Left renal pelvis (tissue), 4 donors: Measurements from ENCODE around the gene MEOX2. TPM values are rescaled to one million over a fixed set of nuclear protein-coding genes. Genes with fewer than 3 reads are reported as not detected.

ENCODE experiments used
- DNase-seq, 4 donors: peaks; one replicate each; pipeline ENCODE4 v3.0.0-alpha.2; 2013; ENCODE audit warnings: low read depth in 4 of 4, low spot score in 3 of 4
- polyA plus RNA-seq, 4 donors: library from polyadenylated mRNA; unstranded; fragments of 120-200 nt; gene quantifications; one replicate each; pipeline ENCODE4 v1.2.1, GENCODE V29; 2013; ENCODE audit not compliant: insufficient read length in 4 of 4

Gene MEOX2
- polyA plus RNA-seq, 4 donors, result 1.7 to 12.9 (median 4.2) TPM

GRCh38 chr7:15682111-15682510 is 4.4 kb downstream of the MEOX2 start:
- no peak for DNase-seq

GRCh38 chr7:15681631-15682030 is 4.9 kb downstream of the MEOX2 start:
- no peak for DNase-seq

DNA sequence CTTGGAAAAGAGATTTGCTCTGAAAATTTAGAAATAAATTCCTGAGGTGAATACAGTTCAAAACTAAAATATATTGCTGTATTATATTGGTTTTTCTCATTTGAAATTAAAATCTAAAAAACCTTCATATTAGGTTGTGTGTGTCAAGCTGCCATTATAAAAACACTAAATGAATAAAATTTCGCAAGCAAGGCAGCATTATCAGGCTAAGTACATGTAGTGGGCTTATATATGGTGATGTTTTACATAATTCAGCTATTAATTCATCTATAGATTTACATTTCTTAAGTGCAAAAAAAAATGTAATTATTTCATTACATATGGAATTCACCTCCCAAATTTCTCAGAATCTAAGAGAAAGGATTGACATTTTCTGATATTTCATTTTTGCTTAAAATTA is 5.3 kb downstream of the MEOX2 start:
- no peak for DNase-seq

DNA sequence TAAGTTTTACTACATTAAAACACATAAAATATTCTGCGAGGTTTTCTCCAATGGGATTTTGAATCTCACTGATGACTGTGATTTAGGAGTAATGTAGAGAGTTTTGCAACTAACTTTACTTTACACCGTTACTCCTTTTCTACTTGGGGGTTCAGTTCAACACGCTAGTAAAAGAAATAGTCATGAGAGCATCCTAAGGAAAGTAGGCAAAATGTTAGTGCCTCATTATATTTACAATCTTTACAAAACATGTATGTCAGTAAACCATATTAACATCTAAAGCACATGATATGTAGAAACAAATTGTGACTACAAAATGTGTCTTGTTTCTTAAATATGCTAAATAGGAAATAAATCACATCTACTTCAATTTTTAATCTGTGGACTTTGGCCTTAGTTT is 6.0 kb downstream of the MEOX2 start:
- no peak for DNase-seq

- no peak for DNase-seq
Measured at GRCh38 chr7:15679306-15679705, 7.2 kb downstream of the MEOX2 start.

GRCh38 chr7:15678653-15679052 is 7.8 kb downstream of the MEOX2 start:
- DNase-seq, result no peak

DNA sequence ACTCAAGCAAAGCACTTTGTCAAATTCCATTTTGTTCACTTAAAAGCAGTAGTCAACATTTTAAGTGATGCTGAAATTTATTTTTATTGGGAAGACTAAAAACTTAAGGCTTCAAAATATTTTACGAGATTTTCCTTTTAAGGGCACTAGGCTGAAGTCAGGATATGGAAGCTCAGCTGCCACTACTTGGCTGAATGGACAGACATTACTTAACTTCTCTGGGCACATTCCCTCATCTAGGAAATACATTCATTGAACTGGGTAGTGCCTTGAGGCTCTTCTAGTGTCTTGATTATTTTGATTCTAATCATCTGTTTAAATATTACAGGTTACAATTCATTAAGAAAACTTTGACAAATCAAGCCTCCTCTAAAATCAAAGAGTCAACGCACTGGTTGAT is 11.1 kb downstream of the MEOX2 start:
- no peak for DNase-seq

GRCh38 chr7:15674586-15674985 is 11.9 kb downstream of the MEOX2 start:
- no peak for DNase-seq

GRCh38 chr7:15669443-15670090 is 16.9 kb downstream of the MEOX2 start:
- no peak for DNase-seq

GRCh38 chr7:15667991-15668390 is 18.5 kb downstream of the MEOX2 start:
- DNase-seq, result no peak

GRCh38 chr7:15662451-15662850 is 24.0 kb downstream of the MEOX2 start:
- no peak for DNase-seq

DNA sequence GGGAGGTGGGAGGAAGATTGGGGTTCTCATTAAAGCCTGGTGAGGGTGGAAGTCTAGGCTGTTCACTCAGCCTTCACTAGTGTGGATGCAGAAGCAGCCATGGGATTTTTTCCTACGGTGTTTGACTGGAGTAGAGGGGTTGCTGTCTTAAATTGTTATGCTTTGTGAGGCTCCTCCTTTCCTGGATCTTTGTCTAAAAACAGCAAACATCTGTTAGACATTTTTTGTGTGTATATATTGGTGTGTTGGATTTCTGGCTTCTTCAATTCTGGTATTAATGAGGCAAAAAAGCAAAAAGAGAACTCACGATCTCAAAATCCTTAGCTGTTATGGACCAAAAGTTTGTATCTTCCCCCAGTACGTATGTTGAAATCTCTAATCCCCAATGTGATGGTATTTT is 28.2 kb downstream of the MEOX2 start:
- no peak for DNase-seq

DNA sequence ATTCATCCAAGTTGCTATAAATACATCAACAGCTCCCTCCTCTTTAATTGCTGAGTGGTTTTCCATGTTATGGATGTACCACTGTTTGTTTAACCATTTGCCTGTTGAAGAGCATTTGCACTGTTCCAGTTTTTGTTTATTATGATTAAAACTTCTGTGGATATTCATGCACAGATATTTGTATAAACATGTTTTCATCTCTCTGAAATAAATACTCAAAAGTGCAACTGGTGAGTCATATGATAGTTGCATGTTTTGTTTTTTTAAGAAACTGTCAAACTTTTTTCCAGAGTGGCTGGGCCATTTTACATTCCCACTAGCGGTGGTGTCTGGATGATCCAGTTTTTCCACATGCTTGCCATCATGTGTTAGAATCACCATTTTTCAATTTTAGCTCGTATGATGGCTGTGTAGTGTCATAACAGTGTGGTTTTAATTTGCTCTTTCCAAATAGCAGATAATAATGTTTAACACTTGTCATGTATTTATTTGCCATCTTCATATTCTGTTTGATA is 33.6 kb downstream of the MEOX2 start:
- DNase-seq, result no peak

DNA sequence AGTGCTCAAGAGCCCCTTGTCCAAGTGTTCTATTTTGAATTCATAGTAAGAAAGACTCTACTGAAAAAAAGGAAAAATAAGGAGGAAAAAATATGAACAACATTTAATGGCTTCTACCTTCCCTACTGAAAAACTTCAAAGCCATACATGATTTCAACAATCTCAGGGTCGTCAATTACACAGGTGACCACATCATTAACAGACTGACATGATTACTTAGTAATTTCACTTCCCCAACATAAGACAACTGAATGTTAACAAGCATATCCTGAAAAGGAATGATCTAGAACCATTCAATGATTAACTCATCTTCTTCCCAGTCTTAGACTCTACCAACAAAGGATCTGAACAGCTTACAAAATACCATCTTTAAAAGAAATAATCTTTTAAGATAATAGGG is 34.8 kb downstream of the MEOX2 start:
- no peak for DNase-seq

GRCh38 chr7:15650787-15651186 is 35.7 kb downstream of the MEOX2 start:
- no peak for DNase-seq

DNA sequence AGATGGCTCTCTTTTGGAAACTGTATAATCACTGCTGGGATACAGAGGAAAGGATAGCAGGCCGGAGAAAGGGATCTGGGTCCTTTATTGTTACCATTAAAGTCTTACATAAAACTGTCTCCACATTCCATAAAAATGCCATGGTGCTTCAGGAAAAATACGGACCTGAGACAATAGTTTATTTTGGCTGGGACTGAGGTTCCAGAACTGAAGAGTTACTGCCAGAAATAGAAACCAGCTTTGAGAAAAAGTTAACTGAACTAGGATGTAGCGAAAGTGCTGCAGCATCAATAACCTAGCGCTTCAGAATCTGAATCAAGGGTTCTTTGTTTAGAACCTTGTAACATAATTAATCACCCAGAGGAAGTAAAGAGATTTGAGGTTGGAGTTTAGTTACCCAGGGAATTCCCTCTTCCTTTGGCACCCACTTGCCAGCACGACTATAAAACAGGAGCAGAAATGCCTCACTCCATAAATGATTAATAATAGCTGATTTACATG is 38.0 kb downstream of the MEOX2 start:
- DNase-seq, result peak in 3 of 4 donors; percentile 21 to 26 (median 25)

GRCh38 chr7:15647309-15647708 is 39.2 kb downstream of the MEOX2 start:
- DNase-seq, result no peak

GRCh38 chr7:15643000-15643705 is 43.3 kb downstream of the MEOX2 start:
- DNase-seq, result no peak

DNA sequence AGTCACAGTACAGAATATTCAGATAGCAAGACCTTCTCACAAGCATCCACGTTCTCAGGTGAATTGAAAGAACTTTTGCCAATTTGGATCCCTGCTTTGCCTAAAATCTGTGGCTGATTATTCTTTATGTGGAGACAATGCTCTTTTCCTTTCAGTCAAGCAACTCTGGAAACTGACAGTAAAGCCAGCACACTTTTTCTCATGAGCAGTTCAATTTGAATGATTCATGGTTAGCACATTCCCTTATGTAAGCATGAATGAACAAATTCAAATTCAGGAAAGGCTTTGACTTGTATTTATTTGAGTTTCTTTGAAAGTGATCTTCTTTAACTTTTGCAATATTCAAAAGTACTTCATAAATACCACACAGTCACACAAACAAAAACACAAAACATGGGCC is 57.6 kb downstream of the MEOX2 start:
- DNase-seq, result no peak

DNA sequence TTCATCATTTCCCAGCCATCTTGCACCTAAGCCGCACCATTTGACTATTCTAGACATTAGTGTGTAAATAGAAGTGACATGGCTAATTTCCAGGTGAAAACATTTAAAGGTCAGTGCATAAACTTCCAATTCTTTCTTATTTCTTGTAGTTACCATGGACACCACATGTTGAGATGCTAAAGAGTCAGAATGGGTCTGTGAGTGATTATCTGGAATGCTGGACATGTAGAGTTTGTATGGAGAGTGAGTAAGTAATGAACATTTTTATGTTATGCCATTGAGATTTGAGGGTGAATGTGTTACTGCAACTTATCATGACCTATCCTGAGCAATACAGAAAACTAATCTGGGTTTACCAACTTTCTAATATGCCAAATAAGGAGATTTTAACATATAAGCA is 60.4 kb downstream of the MEOX2 start:
- no peak for DNase-seq

DNA sequence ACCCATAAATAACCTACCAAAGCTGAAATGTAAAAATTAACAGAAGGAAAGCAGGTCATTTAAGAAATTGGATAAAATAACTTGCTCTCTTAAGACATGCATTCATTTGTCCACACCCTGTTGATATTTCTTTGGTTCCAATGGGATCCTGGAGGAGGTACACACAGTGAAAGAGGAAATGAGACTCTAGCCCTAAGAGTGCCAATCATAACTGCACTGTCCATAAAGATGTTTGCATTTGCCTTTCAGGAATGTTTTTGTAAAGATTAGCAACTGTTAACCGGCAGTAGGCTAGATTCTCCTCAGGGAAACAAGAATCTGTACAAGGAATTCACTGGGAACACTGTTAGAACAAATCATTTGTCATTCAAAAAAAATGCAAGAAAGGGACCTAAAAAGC is 61.0 kb downstream of the MEOX2 start:
- no peak for DNase-seq

GRCh38 chr7:15621468-15621867 is 65.0 kb downstream of the MEOX2 start:
- no peak for DNase-seq
